HUES48 (cell line): ENCODE data around the gene KCTD13.
"Not testable (repeated sequence)": the region's sequence is repeated elsewhere in the genome, so short reads cannot be mapped to it uniquely, and the experiment has no call there.

Source experiments
- H3K27ac ChIP-seq: one replicate; pipeline ENCODE4 v1.7.0; 2013; ENCODE audit warnings: low read depth, low read length, inconsistent platforms
- H3K27me3 ChIP-seq: 2 replicates; pipeline ENCODE4 v1.6.1; 2013; ENCODE audit warnings: mild to moderate bottlenecking, low read length; ENCODE audit not compliant: control insufficient read depth, insufficient read depth
- H3K36me3 ChIP-seq: 2 replicates; pipeline ENCODE4 v1.6.1; 2013; ENCODE audit warnings: low read length; ENCODE audit not compliant: control insufficient read depth, insufficient read depth
- H3K4me1 ChIP-seq: 2 replicates; pipeline ENCODE4 v1.6.1; 2013; ENCODE audit warnings: mild to moderate bottlenecking, low read length; ENCODE audit not compliant: control insufficient read depth, insufficient read depth
- H3K4me3 ChIP-seq: 2 replicates; pipeline ENCODE4 v1.5.1; 2013; ENCODE audit warnings: mild to moderate bottlenecking, low read depth, low read length
- H3K9ac ChIP-seq: 2 replicates; pipeline ENCODE4 v1.6.1; 2013; ENCODE audit warnings: mild to moderate bottlenecking, low read depth, low read length, moderate library complexity
- H3K9me3 ChIP-seq: 2 replicates; pipeline ENCODE4 v1.6.1; 2013; ENCODE audit warnings: low read length; ENCODE audit not compliant: control insufficient read depth, insufficient read depth

The KCTD13 gene

GRCh38 chr16:29943846-29944799 lies 18.1 kb upstream of the KCTD13 start:
- H3K4me1 ChIP-seq = 0 out of 2 replicates have a peak, but pooled peaks cover 5% of the 10 kb centered on the region
- no peak overlapping the region for H3K4me3 ChIP-seq
- no peaks in the 10 kb centered on the region for H3K9me3 ChIP-seq
- no peaks in the 10 kb centered on the region for H3K36me3 ChIP-seq
- no peaks in the 10 kb centered on the region for H3K27me3 ChIP-seq
- peak overlapping the region; percentile 85 for H3K27ac ChIP-seq
- H3K9ac ChIP-seq = no peak overlapping the region

- Histone ChIP-seq H3K4me1 (0 out of 2 replicates have a peak, but pooled peaks cover 5% of the 10 kb centered on the region), H3K27ac (no peak overlapping the region), H3K36me3 (no peaks in the 10 kb centered on the region), H3K9me3 (no peaks in the 10 kb centered on the region), H3K4me3 (no peak overlapping the region), H3K9ac (no peak overlapping the region), H3K27me3 (no peaks in the 10 kb centered on the region)
Measured at GRCh38 chr16:29940656-29941055, 14.6 kb upstream of the KCTD13 start.

GRCh38 chr16:29931750-29932149 lies 5.7 kb upstream of the KCTD13 start:
- H3K27ac ChIP-seq, H3K36me3 ChIP-seq, H3K9me3 ChIP-seq, H3K9ac ChIP-seq, H3K4me1 ChIP-seq, H3K4me3 ChIP-seq, H3K27me3 ChIP-seq: not testable (repeated sequence)

GRCh38 chr16:29927070-29927905 lies 1.3 kb upstream of the KCTD13 start:
- Histone ChIP-seq H3K36me3 (peaks cover 8% of the 10 kb centered on the region), H3K4me3 (peak overlapping the region; percentile 84), H3K27ac (no peak overlapping the region), H3K9me3 (no peaks in the 10 kb centered on the region), H3K27me3 (no peaks in the 10 kb centered on the region), H3K9ac (no peak overlapping the region), H3K4me1 (peaks cover 15% of the 10 kb centered on the region)

- Histone ChIP-seq H3K4me3 (peak overlapping the region; percentile 84), H3K9me3 (no peaks in the 10 kb centered on the region), H3K36me3 (peaks cover 14% of the 10 kb centered on the region), H3K4me1 (peaks cover 15% of the 10 kb centered on the region), H3K27me3 (no peaks in the 10 kb centered on the region), H3K27ac (peak overlapping the region; percentile 94), H3K9ac (peak overlapping the region; percentile 93)
Measured at GRCh38 chr16:29926711-29927052, 656 bp upstream of the KCTD13 start.

GRCh38 chr16:29925105-29925756 lies 795 bp downstream of the KCTD13 start:
- Histone ChIP-seq H3K4me3 (peak overlapping the region; percentile 84), H3K36me3 (peaks cover 26% of the 10 kb centered on the region), H3K9me3 (no peaks in the 10 kb centered on the region), H3K9ac (no peak overlapping the region), H3K27ac (peak overlapping the region; percentile 94), H3K4me1 (peaks cover 15% of the 10 kb centered on the region), H3K27me3 (no peaks in the 10 kb centered on the region)

GRCh38 chr16:29922986-29923501 lies 3.0 kb downstream of the KCTD13 start:
- H3K27me3 ChIP-seq = no peaks in the 10 kb centered on the region
- peaks cover 36% of the 10 kb centered on the region for H3K36me3 ChIP-seq
- H3K27ac ChIP-seq = no peak overlapping the region
- H3K4me3 ChIP-seq = no peak overlapping the region
- H3K9ac ChIP-seq = no peak overlapping the region
- no peaks in the 10 kb centered on the region for H3K9me3 ChIP-seq
- H3K4me1 ChIP-seq = peaks cover 15% of the 10 kb centered on the region

- Histone ChIP-seq H3K27ac (no peak overlapping the region), H3K27me3 (no peaks in the 10 kb centered on the region), H3K4me3 (no peak overlapping the region), H3K4me1 (peaks cover 11% of the 10 kb centered on the region), H3K9ac (no peak overlapping the region), H3K36me3 (peaks cover 38% of the 10 kb centered on the region), H3K9me3 (no peaks in the 10 kb centered on the region)
Measured at GRCh38 chr16:29922326-29922725, 3.7 kb downstream of the KCTD13 start.

- no peak overlapping the region for H3K9ac ChIP-seq
- H3K36me3 ChIP-seq = peaks cover 38% of the 10 kb centered on the region
- H3K27ac ChIP-seq = no peak overlapping the region
- H3K4me3 ChIP-seq = no peak overlapping the region
- H3K27me3 ChIP-seq = no peaks in the 10 kb centered on the region
- no peaks in the 10 kb centered on the region for H3K9me3 ChIP-seq
- H3K4me1 ChIP-seq = peaks cover 3% of the 10 kb centered on the region; the same call in 1 of the 2 replicates
Measured at GRCh38 chr16:29921034-29921385, 5.0 kb downstream of the KCTD13 start.

- H3K36me3 ChIP-seq = peaks cover 38% of the 10 kb centered on the region
- no peaks in the 10 kb centered on the region for H3K27me3 ChIP-seq
- H3K27ac ChIP-seq = no peak overlapping the region
- H3K4me1 ChIP-seq = peaks cover 3% of the 10 kb centered on the region; the same call in 1 of the 2 replicates
- no peaks in the 10 kb centered on the region for H3K9me3 ChIP-seq
- H3K4me3 ChIP-seq = no peak overlapping the region
- no peak overlapping the region for H3K9ac ChIP-seq
Measured at GRCh38 chr16:29920288-29921033, 5.6 kb downstream of the KCTD13 start.
